ENCODE measurements around the gene SIK3.

The SIK3 gene

DNA sequence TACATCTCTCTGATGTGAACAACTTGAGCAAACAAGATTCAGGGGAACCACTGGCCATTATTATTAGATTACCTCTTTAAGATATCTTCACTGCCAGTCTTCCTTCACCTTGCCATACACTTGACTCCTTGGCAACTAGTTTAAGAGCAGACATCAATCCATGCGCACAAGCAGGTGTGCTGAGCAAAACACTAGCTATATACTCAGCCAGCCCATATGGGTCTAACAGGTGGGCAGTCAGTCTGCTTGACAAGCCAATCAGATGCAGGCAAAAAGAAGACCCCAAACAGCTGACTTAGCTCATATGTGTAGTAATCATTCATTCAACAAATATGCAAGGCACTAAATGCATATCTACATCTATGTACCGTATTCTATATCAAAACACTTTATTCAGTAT lies 101.2 kb downstream of the SIK3 start:
- no peak for DNase-seq

DNA sequence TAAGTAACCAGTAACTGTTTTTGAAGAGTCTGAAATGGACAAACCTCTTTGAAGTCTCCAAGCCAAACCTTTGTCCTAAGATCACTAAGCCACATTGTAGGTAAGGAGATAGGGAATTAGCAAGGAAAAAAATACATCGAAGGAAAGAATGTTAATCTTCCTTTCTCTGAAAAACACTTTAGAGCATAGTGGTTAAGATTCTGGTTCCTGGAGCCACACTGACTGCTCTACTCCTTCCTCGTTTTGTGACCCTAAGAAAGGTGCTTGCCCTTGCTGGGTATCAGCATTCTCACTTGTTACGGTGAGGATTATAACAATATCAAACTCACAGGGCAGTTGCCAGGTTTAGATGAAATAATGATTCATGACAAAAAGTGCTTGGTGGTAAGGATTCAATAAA lies 104.0 kb downstream of the SIK3 start:
- no peak for DNase-seq

DNA sequence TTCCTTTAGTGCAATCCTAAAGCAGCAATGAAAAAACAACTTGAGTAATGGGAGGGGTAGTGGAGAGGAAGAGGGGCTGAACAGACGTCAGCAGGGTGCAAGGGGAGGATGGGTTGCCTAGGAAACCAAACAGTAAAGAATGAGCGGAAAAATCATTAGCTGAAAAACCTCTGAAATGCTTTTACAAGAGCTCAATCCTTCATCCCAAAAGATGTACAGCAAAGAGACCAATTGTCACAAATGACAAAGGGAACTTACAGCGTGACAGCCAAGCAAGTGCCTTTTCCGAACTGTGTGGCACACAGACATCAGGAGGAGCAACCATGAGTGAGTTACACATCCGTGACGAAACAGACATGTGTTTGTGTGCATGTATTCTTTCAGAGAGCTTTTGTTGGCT lies 104.6 kb downstream of the SIK3 start:
- peak; percentile 45 for DNase-seq

DNA sequence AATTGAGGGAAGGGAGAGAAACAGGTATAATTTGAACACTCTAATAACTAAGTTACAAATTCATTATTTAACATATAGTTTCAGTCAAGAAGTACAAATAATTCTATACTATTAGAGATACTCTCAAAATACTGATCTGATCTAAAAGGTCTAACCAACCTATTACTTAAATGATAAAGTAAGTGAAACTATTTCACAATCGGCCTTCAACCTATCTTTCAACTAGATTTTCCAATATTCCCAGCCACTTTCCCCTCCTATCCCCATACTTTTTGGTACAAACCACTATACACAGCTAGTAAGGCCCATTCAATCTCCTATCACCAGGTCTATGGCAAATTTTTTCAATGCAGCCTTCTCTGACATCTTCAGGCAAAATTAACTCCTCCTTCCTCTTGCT lies 106.7 kb downstream of the SIK3 start:
- DNase-seq: no peak

DNA sequence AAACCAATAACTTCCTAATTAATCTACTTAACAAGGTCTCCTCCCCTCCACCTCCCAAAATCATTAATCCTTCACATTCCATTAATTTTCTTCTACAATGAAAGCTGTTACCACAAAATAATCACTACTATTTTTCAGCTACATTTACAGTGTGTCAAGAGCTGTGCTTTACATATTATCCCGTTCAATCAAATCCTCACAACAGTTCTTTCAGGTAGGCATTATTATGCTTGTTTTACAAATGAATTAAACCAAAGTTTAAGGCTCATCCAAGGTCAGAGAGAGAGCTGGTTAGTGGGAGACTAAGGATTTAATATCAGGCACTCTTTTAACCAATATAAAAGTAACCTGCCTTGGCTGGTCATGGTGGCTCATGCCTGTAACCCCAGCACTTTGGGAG lies 107.4 kb downstream of the SIK3 start:
- no peak for DNase-seq

DNA sequence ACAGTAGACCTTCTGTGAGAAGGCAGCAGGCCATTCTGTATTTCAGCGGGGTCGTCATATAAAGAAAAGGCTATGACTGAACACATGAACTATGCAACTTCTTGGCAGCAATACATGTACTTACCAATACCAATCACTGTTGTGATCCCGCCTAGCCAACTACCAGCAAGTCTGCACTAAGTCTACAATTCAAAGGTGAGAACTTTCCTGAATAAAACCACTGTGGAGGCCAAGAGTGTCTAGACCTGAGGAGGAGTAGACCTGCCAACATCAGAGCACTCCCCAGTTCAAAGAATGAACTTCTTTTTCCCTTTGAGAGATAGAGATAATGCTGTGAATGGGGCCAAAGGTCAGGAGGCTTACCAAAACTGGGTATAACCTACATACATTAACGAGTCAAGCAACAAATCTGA lies 108.2 kb downstream of the SIK3 start:
- no peak for DNase-seq

DNA sequence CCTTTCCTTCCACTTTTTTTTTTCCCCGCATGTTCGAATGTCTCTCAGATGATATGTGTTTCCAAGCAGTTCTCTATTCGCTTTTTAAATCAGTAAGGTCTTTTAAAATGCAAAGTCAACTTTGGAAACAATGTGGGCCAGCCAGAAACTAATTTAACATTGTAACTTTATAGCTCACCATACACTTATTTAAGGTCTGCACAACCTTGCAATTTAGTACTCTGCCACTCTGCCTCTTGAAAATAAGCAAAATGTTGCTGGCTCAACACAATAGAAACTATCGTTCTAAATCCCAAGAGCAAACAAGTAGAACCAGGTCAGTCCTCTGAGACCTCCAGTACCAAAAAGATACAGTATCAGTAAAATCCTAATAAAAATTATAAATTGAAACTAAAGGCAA lies 109.0 kb downstream of the SIK3 start:
- no peak for DNase-seq

DNA sequence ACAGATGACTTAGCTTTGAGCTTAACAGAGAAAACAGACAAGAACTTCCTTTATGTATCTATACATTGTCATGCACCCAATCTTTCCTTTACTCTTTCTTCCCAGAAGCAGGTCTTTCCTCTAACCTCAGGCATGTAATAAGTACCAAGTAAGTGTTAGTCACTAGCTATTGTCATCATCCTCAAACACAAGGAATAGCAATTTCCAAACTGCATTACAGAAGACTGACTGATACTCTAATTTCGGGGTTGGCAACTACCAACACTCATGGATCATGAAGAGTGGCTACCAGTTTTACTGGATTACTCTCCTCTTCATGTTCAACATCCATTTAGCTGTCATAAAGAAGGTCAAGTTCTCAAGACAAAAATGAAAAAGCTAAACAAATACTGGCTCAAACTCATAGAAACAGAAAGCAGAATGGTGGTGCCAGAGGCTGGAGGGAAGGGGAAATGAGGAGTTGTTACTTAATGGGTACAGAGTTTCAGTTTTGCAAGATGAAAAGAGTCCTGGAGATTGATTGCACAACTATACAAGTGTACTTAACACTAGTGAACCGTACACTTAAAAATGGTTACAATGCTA lies 111.6 kb downstream of the SIK3 start:
- DNase-seq: peak; percentile 28

DNA sequence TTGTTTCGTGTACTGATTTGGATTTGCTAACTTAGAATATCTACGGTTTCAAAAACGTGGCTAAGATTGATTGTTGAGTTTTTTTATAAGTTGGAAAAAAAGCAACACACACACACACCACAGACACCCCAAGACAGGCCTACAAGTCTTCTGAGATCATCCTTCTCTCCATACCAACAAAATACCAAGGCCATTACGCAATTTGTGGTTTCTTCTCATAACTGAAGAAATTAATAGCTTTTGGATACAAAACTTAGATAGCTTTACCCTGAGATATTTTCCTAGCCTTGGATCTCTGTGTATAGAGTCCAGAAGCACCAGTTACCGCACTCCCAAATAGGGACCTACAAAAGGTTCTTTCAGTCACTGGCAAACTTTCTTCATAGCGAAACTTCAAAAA lies 113.6 kb downstream of the SIK3 start:
- DNase-seq: no peak

DNA sequence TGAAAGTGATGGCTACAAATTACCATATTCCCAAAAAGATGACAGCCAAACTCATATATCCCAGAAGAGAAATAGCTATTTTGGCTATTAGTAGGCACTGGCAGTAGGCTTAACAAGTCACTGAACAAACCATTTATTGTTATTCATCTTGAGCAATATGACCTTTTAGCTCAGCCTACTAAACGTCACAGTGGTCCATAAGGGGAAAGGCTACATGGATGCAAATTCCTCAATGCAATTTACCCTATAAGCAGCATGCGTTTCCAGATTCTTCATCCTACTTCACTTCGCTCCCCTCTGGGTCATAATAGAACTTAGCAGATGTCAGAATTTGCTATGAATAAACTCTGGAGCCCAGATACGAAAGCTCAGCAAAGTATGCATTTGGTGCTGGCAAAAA lies 114.0 kb downstream of the SIK3 start:
- DNase-seq: no peak

DNA sequence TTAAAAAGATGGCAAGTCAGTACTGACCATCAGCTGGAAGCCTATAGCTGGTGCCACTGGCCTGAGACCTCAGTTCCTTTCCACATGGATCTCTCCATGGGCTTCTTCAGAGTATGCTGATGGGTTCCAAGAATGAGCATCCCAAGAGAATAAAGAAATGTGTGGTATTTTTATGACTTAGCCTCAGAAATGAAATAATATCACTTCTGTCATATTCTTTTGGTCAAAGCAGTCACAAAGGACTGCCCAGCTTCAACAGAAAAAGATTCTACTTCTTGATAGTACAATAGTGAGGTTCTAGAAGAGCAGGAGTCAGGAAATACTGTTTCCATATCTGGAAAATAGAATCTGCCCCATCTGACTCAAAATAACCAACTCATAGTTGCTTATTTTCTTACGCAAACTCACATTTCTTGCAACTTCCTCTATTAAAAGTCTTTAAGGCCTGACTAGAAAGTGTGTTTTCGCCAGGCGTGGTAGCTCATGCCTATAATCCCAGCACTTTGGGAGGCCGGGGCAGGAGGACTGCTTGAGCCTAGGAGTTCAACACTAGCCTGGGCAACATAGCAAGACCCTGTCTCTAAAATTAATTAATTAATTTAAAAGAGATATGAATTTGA lies 116.9 kb downstream of the SIK3 start:
- no peak for DNase-seq

DNA sequence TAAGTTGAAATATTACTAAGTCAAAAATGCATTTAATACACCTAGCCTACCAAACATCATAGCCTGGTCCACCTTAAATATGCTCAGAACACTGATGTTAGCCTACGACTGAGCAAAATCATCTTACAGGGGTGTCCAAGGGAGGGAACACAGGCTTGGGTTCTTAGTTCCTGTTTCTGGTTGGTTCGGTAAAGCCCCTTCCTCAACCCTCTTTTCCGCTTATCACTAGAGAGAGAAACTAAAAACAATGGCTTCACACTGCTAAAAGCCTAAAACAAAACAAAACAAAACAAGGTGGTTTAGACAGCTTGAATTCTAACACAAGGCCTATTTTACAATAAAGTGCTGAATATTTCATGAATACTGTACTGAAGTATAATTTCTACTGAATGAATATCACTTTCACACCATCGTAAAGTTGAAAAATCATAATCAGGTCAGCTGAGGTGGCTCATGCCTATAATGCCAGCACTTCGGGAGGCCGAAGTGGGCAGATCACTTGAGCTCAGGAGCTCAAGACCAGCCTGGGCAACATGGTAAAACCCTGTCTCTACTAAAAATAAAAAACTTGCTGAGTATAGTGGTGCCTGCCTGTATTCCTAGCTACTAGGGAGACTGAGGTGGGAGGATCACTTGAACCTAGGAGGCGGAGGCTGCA lies 118.0 kb downstream of the SIK3 start:
- DNase-seq: no peak

DNA sequence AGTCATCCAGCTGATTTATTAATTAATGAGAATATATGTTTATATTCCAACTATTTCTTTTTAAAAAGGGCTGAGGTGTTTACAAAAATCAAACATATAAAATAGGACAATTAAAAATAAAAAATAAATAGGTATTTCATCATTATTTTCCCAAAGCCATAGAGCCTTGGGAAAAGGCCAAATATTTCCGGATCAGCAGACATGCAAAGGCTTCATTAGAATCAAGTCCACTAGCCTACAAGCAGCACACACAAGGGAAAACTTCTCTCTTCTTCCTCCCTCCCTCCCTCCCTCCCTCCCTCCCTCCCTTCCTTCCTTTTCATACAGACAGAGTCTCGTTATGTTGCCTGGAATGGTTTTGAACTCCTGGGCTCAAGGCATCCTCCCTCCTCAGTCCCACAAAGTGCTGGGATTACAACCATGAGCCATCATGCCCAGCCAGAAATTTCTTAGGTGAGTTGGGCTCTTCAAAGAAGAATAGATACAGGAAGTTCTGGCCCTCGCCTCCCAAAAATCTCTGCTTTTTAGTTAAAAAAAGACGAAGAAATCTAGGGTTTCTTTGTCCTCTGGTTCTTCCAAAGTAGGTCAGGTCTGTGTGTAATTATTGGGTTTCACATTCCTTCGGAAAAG lies 121.2 kb downstream of the SIK3 start:
- DNase-seq: peak; percentile 30

DNA sequence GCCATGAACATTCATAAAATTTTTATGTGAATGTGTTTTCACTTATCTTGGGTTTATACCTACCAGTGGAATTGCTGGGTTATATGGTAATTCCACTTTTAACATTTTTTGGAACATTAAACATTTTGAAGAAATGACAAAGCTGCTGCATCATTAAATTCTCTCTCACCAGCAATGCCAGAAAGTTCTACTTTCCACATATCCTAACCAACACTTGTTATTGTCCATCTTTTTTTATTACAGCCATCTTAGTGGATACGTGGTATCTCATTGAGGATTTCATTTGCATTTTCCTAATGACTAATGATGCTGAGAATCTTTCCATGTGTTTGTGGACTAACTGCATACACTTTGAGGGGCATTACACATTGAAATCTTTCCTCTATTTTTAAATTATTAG lies 122.6 kb downstream of the SIK3 start:
- no peak for DNase-seq

DNA sequence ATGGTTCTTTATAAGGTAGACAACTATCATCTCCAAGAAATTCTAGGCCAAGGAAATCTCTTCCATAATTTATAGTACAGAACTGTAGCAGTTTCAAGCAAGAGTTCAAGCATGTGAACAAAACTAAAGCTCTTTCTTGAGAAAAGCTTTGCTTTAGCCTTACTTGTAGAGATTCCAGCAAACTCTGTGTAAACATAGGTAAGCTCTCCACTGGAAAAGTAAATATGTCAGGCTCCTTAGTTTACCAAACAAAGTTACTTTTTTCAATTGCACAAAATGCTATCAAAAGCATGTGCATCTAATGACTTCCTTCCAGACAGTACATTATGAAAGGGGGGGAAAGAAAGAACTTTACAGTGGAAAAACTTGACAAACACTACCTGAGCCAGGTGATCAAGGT lies 125.0 kb downstream of the SIK3 start:
- DNase-seq: no peak

DNA sequence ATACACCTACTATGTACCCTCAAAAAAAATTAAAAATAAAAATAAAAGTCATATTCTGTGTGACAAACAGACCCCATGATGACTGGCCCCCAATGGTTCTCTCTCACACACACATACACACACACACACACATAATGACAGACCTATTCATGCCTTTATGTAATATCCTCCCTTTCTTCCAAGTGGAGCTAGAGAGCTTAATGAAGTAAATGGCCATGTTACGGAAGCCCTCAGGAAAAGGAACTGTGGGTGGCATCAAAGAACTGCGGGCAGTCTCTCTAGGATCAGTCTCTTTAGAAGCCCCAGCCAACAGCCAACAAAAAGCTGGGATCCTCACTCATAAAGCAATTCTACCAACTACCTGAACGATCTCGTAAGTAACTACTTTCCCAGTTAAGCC lies 125.5 kb downstream of the SIK3 start:
- DNase-seq: peak; percentile 56

DNA sequence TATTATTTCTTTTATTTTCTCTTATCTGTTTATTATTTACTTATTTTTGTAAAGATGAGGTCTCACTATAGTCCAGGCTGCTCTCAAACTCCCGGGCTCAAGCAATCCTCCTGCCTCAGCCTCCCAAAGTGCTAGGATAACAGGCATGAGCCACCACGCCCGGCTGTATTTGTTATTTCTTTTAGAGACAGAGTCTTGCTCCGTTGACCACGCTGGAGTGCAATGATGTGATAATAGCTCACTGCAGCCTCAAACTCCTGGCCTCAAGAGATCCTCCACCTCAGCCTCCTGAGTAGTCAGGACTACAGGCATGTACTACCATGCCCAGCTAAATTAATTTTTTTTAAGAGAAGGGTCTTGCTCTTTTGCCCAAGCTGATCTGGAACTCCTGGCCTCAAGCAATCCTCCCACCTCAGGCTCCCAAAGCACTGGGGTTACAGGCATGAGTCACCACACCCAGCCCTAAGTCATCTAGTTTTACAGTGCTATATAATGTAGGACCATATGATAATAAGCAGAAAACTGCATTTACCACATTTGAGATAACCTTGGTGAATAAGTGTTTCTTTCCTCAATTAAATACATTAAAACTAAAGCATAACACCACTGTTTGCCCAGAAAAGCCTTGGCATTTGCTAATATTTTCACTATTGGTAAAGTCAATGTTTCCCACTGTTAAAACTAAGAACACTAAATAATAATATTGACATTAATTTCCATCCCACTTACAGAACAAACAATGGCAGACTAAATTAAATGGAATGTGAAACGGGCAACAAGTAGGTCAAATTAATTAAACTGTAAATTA lies 127.5 kb downstream of the SIK3 start:
- DNase-seq: no peak

DNA sequence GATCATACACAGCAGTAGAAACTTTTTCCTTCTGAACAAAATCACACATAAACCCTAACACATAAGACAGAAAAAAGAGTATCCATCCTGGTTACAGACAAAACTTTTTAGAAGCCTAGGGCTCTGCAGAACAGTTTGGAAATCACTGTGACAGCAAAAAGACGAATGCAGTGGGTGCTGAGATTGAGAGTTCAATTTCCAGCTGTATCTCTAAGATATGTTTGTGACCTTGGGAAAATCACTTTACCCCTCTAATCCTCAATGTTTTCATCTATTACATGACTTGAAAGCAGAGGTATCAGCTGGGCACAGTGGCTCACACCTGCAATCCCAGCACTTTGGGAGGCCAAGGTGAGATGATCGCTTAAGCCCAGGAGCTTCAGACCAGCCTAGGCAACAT lies 128.5 kb downstream of the SIK3 start:
- no peak for DNase-seq

DNA sequence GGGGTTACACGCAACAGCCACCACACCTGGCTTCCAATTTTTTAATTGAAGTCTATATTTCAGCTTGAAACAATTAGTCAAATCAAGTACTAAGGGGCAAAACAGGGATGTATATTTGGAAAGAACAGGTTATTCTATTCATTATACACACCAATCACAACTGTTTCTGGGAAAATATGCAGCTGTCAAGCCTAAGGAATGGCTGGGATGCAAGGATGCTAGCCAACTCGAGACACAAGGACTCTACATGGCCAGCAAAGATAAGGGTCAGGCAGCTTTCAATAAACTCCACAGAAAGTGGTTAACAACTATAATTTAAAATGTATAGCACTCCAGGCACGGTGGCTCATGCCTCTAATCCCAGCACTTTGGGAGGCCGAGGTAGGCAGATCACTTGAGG lies 134.0 kb downstream of the SIK3 start:
- no peak for DNase-seq

DNA sequence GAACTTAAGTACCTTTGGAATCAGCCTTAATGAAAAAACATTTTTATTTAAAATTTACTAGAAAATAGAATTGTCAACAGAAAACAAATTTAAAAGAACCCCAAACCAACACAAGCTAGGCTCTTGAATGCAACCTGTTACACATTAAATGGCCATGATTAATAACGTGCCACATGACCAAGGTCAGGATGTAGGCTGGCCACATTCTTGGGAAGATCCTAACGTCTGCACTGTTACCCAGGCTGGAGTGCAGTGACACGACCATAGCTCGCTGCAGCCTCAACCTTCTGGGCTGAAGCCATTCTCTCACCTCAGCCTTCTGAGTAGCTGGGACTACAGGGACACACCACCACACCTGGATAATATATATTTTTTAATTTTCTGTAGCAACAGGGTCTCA lies 134.4 kb downstream of the SIK3 start:
- no peak for DNase-seq

DNA sequence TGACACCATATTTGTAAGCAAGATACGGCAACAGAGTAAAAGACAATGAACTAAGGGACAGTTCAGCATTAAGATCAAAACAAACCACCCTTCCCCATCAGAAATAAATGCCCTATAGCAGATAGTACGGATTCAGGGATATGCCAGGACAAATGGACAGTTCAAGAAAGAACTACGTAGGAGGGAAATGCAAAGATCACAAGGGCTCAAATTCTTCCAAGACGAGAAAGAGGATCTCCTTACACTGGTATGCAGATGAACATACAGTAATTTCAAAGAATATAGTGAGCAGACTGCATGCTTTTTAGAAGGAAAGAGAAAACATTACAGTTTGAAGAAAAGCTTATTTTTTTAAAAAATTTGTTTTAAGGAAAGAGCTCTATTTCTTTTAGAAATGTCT lies 136.1 kb downstream of the SIK3 start:
- no peak for DNase-seq

DNA sequence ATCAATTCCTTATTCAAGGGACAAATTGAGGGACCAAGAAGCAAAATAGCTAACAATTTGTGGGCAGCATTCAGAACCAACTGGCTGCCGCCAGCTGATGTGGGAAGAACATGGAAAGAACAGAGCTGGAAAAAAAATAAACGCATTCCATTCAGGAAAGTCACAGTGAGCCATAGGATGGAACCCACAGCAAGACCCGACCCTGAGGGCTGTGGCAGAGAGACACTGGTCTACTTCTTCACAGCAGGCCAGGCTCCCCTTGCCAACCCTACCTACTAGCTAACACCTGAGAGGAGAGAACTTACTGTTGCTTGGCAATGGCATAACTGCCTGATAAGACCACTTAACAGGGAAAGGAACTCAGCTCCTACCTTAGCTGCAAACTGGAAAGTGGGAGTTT lies 137.3 kb downstream of the SIK3 start:
- DNase-seq: peak; percentile 21

DNA sequence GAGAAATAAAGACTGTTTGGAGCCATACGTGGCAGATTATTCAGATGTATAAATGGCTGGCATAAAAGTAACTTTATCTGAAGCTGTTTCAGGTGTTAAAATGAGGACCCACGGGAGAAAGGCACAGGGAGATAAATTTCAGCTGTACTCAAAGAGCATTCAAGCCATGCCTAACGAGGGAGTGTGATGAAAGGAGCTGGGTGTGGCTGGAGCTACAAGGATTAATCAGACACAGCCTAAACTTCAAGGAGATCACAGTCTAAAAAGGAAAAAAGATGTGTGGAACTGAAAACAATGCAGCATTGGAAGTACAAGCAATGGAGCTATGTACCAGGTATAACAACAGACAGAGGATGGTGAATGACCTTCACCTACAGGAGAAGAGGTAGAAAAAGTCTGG lies 140.0 kb downstream of the SIK3 start:
- no peak for DNase-seq

DNA sequence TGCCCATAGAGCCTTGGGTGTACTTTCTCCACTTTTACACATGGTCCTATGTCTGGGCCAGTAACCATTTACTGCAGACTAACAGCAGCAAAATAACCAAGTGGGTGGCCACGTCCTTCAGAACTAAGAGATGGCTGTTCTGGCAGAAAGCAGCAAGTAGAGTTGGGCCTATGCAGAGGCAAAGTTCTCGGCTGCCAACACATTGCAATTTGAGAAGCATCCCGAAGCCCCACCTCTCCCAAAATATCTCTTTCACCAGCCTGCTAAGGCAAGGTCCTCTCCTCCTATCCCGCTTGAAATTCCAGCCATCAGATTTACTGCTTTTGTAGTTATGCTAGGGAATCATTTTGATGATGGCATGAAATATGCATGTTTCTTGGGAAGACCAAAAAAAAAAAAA lies 142.3 kb downstream of the SIK3 start:
- DNase-seq: no peak
